ENCODE data around the gene ORC3. TPM values are rescaled to one million over a fixed set of nuclear protein-coding genes. Genes with fewer than 3 reads are reported as not detected.
A peak's percentile ranks its signal among the peaks of the same experiment; 100 is the strongest.

ORC3 gene
- total and polyA plus RNA-seq, 2 donors (not counting 3 experiments of a cell fraction or from before 2014, with no cell fraction given): 9.2 to 17.9 TPM

DNA sequence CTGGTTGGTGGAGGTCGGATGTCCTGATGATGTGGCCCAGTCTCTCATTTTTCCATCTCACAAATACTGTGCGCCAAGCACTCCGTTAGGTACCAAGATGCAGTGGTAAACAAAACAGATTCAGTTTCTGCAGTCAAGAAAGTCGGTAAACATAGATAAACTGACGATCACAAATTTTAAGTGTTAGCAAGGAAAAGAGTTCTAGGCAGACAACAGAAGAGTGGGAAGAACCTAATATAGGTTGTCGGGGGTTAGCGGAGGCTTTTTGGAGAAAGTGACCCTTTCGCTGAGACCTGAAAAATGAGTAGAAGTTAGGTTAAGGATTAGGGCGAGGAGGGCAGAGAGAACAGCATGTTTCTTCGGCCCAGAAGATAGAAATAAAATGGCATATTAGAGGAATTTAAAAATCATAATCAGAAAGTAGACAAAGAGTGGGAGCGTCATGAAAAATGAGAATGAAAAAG lies 514 bp downstream of the ORC3 start:
- no peaks in the 10 kb centered on the region for H3K9me3 ChIP-seq (replicated peaks; ENCODE audit: control insufficient read depth, insufficient read depth, low read length)
- H2AFZ ChIP-seq (ENCODE audit: low read depth, low read length): peak overlapping the region; percentile 74
- no peaks in the 10 kb centered on the region for H3K36me3 ChIP-seq (ENCODE audit: control insufficient read depth in 2 of 2, extremely low read depth in 1 of 2, insufficient read depth in 2 of 2, low read length in 2 of 2)
- H3K4me3 ChIP-seq (replicated peaks in 1 of 3; ENCODE audit: insufficient read depth in 1 of 3, low read depth in 1 of 3, low read length in 3 of 3): peak overlapping the region; percentile 52 to 96 (median 94)
- CTCF ChIA-PET: no interaction called here
- no peaks in the 10 kb centered on the region for H4K20me1 ChIP-seq (replicated peaks; ENCODE audit: control insufficient read depth, extremely low read depth, insufficient read depth, low read length)
- dilution Hi-C loops (cut with MboI; ENCODE audit: extremely low pct_ligation_motif_present, low sequenced_read_pairs): no loop called here
- H3K4me2 ChIP-seq (ENCODE audit: insufficient read depth, low read length): peak overlapping the region; percentile 83
- POLR2A ChIA-PET: no interaction called here
- intact Hi-C loops (cut with micrococcal nuclease): loop anchor here (1.0 to 2.0 kb wide), 2 partner anchors 111 to 182 kb away; no protein-coding TSS in a partner anchor
- DNase-seq (ENCODE audit: low read depth, low spot score) (no peak), FAIRE-seq (no peak)
- H3K27me3 ChIP-seq (ENCODE audit: control insufficient read depth in 2 of 2, insufficient read depth in 2 of 2, low read length in 2 of 2): no peaks in the 10 kb centered on the region
- TF ChIP-seq, protein P1, sequence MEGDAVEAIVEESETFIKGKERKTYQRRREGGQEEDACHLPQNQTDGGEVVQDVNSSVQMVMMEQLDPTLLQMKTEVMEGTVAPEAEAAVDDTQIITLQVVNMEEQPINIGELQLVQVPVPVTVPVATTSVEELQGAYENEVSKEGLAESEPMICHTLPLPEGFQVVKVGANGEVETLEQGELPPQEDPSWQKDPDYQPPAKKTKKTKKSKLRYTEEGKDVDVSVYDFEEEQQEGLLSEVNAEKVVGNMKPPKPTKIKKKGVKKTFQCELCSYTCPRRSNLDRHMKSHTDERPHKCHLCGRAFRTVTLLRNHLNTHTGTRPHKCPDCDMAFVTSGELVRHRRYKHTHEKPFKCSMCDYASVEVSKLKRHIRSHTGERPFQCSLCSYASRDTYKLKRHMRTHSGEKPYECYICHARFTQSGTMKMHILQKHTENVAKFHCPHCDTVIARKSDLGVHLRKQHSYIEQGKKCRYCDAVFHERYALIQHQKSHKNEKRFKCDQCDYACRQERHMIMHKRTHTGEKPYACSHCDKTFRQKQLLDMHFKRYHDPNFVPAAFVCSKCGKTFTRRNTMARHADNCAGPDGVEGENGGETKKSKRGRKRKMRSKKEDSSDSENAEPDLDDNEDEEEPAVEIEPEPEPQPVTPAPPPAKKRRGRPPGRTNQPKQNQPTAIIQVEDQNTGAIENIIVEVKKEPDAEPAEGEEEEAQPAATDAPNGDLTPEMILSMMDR (IDR thresholded peaks at IDR 0.05; ENCODE audit: extremely low read depth in 1 of 2, insufficient read depth in 1 of 2, low read depth in 1 of 2, low read length in 2 of 2): no peak
- TF ChIP-seq JUN (IDR thresholded peaks at IDR 0.05; ENCODE audit: borderline replicate concordance, insufficient read depth, insufficient read length, low read depth) (no peak), FOS (IDR thresholded peaks at IDR 0.05; ENCODE audit: borderline replicate concordance, insufficient read depth, low read length) (no peak), EZH2 (IDR thresholded peaks at IDR 0.05; ENCODE audit: borderline replicate concordance, low read depth, low read length, severe bottlenecking) (no peak), MYC (IDR thresholded peaks at IDR 0.05; ENCODE audit: low read depth, low read length) (no peak), POLR2A (IDR thresholded peaks at IDR 0.05; ENCODE audit: low read depth, low read length) (no peak), POLR2AphosphoS5 (IDR thresholded peaks at IDR 0.05; ENCODE audit: insufficient read depth, low read depth, low read length) (no peak), GATA2 (IDR thresholded peaks at IDR 0.05; ENCODE audit: insufficient read depth, insufficient read length, low read depth, low read length) (no peak)
- TF ChIP-seq, protein P2, sequence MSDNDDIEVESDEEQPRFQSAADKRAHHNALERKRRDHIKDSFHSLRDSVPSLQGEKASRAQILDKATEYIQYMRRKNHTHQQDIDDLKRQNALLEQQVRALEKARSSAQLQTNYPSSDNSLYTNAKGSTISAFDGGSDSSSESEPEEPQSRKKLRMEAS (IDR thresholded peaks at IDR 0.05; ENCODE audit: insufficient read depth, insufficient read length): no peak
- peak overlapping the region; percentile 11 for H3K27ac ChIP-seq (ENCODE audit: insufficient read depth, low read depth, low read length)
- peaks cover 58% of the 10 kb centered on the region for H3K79me2 ChIP-seq (ENCODE audit: control insufficient read depth, insufficient read depth, low read length)
- H3K9ac ChIP-seq (replicated peaks; ENCODE audit: extremely low read depth, insufficient read depth, low read length): peak overlapping the region; percentile 69
- BruUV-seq (replicated peaks): TSS peak; percentile 82
- H3K9me1 ChIP-seq (replicated peaks; ENCODE audit: control insufficient read depth, extremely low read depth, insufficient read depth, low read length): no peaks in the 10 kb centered on the region
- H3K4me1 ChIP-seq (ENCODE audit: control insufficient read depth, extremely low read depth, insufficient read depth, low read length): peaks cover 16% of the 10 kb centered on the region
